HepG2 (cell line): ENCODE data around the gene DPAGT1. TPM values are rescaled to one million over a fixed set of nuclear protein-coding genes. Genes with fewer than 3 reads are reported as not detected.

Experiments
- HNF4A ChIP-seq: sonication (generic); formaldehyde crosslinking; IDR thresholded peaks from 2 replicates; pipeline ENCODE4 v1.4.0; 2020; ENCODE audit warnings: missing genetic modification reagents
- LCORL ChIP-seq, 2 experiments: fragments of 450-650 bp in 1 of 2; sonication (generic) in 1 of 2; formaldehyde crosslinking in 1 of 2; IDR thresholded peaks; 2 replicates each; pipeline versions ENCODE4 v1.5.0 to v1.6.1; 2017 to 2020; ENCODE audit warnings: antibody characterized with exemption in 1 of 2, missing genetic modification reagents in 1 of 2
- ZMYM3 ChIP-seq: sonication (generic); formaldehyde crosslinking; IDR thresholded peaks from 2 replicates; pipeline ENCODE4 v1.5.1; 2020; ENCODE audit warnings: mild to moderate bottlenecking, missing genetic modification reagents
- ZNF207 ChIP-seq: fragments of 450-650 bp; IDR thresholded peaks from 2 replicates; pipeline ENCODE4 v1.6.1; 2016; ENCODE audit warnings: antibody characterized with exemption, borderline replicate concordance
- ZNF382 ChIP-seq: sonication (generic); formaldehyde crosslinking; IDR thresholded peaks from 2 replicates; pipeline ENCODE4 v1.5.0; 2020; ENCODE audit warnings: missing genetic modification reagents, mild to moderate bottlenecking, borderline replicate concordance
- polyA plus RNA-seq, 8 experiments: library from polyadenylated mRNA; depleted of rRNA in 3 of 8; stranded (reverse) in 7 of 8; unstranded in 1 of 8; fragments of >200 nt; fragmentation: Illumina TruSeq in 4 of 8; extraction: Trizol in 4 of 8; gene quantifications; 2 replicates each; pipeline versions ENCODE4 v1.2.1 to v1.2.3, GENCODE V29; 2011 to 2016; ENCODE audit warnings: low read depth in 4 of 8, missing spikeins in 1 of 8, mixed read lengths in 1 of 8; ENCODE audit not compliant: insufficient read depth in 1 of 8
- total RNA-seq, 5 experiments: library from RNA; depleted of rRNA; stranded (reverse); fragments of >200 nt; fragmentation: Illumina TruSeq; extraction: Trizol; gene quantifications; 2 replicates each; pipeline ENCODE4 v1.2.3, GENCODE V29; 2016; ENCODE audit warnings: low read depth in 1 of 5
- TF ChIP-seq, protein P1 (sequence below): IDR thresholded peaks from 2 replicates; pipeline ENCODE4 v1.6.1; 2016; ENCODE audit warnings: missing biosample characterization, missing genetic modification reagents, low read depth
- TF ChIP-seq, protein P2 (sequence below): sonication (generic); formaldehyde crosslinking; IDR thresholded peaks from 2 replicates; pipeline ENCODE4 v1.4.0; 2020; ENCODE audit warnings: mild to moderate bottlenecking, missing genetic modification reagents
- TF ChIP-seq, protein P3 (sequence below): sonication (generic); formaldehyde crosslinking; IDR thresholded peaks from 2 replicates; pipeline ENCODE4 v1.5.0; 2020; ENCODE audit warnings: missing genetic modification reagents
- TF ChIP-seq, protein P4 (sequence below): sonication (generic); formaldehyde crosslinking; IDR thresholded peaks from 2 replicates; pipeline ENCODE4 v1.4.0; 2020; ENCODE audit warnings: mild to moderate bottlenecking, missing genetic modification reagents, borderline replicate concordance
- TF ChIP-seq, protein P5 (sequence below): sonication (generic); formaldehyde crosslinking; IDR thresholded peaks from 2 replicates; pipeline ENCODE4 v1.4.0; 2020; ENCODE audit warnings: missing genetic modification reagents
- TF ChIP-seq, protein P6 (sequence below): sonication (generic); formaldehyde crosslinking; IDR thresholded peaks from 2 replicates; pipeline ENCODE4 v1.5.1; 2020; ENCODE audit warnings: missing genetic modification reagents, mild to moderate bottlenecking, borderline replicate concordance

Gene DPAGT1
- total and polyA plus RNA-seq, 2 of the 13 experiments (the other 11 are each of a cell fraction or from before 2014, with no cell fraction given), result 37.6 to 70.7 TPM

DNA sequence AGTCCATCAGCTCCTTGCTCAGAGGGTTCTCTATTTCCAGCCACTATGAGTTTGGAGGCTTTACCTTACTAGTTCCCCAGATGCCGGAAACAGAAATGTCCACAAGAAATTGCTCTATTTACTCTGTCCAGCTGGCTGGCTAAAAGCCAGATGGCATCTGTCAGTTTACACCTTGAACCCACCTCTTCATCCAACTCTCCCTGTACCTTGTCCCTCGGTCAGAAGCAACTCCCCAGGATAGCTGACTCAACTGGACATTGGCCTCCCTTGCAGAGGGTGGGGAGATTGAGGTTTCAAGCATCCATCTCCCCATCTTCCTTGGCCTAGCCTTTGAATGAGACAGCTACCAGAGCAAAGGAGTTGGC, 7.2 kb upstream of the DPAGT1 start (continued):
- TF ChIP-seq, protein P1, sequence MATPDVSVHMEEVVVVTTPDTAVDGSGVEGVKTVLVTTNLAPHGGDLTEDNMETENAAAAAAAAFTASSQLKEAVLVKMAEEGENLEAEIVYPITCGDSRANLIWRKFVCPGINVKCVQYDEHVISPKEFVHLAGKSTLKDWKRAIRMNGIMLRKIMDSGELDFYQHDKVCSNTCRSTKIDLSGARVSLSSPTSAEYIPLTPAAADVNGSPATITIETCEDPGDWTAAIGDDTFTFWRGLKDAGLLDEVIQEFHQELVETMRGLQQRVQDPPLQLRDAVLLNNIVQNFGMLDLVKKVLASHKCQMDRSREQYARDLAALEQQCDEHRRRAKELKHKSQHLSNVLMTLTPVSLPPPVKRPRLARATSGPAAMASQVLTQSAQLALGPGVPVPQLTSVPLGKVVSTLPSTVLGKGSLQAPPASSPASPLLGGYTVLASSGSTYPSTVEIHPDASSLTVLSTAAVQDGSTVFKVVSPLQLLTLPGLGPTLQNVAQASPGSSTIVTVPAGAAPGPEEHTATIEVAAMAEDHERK (CRISPR knock-in tag), result no peak
- TF ChIP-seq LCORL (IDR thresholded peaks at IDR 0.05) (0 out of 2 replicates have a peak, but pooled peaks have one; percentile 24), LCORL (CRISPR knock-in tag; IDR thresholded peaks at IDR 0.05) (0 out of 2 replicates have a peak, but pooled peaks have one; percentile 49), ZNF207 (no peak), HNF4A (peak; percentile 88), ZMYM3 (CRISPR knock-in tag) (no peak), ZNF382 (CRISPR knock-in tag) (no peak)
- TF ChIP-seq, protein P2, sequence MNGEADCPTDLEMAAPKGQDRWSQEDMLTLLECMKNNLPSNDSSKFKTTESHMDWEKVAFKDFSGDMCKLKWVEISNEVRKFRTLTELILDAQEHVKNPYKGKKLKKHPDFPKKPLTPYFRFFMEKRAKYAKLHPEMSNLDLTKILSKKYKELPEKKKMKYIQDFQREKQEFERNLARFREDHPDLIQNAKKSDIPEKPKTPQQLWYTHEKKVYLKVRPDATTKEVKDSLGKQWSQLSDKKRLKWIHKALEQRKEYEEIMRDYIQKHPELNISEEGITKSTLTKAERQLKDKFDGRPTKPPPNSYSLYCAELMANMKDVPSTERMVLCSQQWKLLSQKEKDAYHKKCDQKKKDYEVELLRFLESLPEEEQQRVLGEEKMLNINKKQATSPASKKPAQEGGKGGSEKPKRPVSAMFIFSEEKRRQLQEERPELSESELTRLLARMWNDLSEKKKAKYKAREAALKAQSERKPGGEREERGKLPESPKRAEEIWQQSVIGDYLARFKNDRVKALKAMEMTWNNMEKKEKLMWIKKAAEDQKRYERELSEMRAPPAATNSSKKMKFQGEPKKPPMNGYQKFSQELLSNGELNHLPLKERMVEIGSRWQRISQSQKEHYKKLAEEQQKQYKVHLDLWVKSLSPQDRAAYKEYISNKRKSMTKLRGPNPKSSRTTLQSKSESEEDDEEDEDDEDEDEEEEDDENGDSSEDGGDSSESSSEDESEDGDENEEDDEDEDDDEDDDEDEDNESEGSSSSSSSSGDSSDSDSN (CRISPR knock-in tag), result no peak; the same call in 1 of the 2 replicates
- TF ChIP-seq, protein P3, sequence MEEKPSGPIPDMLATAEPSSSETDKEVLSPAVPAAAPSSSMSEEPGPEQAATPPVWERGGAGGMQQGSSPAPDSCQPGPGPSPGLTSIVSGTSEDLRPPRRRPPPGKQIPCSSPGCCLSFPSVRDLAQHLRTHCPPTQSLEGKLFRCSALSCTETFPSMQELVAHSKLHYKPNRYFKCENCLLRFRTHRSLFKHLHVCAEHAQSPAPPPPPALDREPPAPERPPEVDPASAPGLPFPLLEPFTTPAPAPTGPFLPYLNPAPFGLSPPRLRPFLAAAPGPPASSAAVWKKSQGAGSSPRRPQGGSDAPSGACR (CRISPR knock-in tag), result no peak
- TF ChIP-seq, protein P4, sequence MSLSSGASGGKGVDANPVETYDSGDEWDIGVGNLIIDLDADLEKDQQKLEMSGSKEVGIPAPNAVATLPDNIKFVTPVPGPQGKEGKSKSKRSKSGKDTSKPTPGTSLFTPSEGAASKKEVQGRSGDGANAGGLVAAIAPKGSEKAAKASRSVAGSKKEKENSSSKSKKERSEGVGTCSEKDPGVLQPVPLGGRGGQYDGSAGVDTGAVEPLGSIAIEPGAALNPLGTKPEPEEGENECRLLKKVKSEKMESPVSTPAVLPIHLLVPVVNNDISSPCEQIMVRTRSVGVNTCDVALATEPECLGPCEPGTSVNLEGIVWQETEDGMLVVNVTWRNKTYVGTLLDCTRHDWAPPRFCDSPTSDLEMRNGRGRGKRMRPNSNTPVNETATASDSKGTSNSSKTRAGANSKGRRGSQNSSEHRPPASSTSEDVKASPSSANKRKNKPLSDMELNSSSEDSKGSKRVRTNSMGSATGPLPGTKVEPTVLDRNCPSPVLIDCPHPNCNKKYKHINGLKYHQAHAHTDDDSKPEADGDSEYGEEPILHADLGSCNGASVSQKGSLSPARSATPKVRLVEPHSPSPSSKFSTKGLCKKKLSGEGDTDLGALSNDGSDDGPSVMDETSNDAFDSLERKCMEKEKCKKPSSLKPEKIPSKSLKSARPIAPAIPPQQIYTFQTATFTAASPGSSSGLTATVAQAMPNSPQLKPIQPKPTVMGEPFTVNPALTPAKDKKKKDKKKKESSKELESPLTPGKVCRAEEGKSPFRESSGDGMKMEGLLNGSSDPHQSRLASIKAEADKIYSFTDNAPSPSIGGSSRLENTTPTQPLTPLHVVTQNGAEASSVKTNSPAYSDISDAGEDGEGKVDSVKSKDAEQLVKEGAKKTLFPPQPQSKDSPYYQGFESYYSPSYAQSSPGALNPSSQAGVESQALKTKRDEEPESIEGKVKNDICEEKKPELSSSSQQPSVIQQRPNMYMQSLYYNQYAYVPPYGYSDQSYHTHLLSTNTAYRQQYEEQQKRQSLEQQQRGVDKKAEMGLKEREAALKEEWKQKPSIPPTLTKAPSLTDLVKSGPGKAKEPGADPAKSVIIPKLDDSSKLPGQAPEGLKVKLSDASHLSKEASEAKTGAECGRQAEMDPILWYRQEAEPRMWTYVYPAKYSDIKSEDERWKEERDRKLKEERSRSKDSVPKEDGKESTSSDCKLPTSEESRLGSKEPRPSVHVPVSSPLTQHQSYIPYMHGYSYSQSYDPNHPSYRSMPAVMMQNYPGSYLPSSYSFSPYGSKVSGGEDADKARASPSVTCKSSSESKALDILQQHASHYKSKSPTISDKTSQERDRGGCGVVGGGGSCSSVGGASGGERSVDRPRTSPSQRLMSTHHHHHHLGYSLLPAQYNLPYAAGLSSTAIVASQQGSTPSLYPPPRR, result no peak
- TF ChIP-seq, protein P5, sequence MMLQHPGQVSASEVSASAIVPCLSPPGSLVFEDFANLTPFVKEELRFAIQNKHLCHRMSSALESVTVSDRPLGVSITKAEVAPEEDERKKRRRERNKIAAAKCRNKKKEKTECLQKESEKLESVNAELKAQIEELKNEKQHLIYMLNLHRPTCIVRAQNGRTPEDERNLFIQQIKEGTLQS (CRISPR knock-in tag), result no peak
- TF ChIP-seq, protein P6, sequence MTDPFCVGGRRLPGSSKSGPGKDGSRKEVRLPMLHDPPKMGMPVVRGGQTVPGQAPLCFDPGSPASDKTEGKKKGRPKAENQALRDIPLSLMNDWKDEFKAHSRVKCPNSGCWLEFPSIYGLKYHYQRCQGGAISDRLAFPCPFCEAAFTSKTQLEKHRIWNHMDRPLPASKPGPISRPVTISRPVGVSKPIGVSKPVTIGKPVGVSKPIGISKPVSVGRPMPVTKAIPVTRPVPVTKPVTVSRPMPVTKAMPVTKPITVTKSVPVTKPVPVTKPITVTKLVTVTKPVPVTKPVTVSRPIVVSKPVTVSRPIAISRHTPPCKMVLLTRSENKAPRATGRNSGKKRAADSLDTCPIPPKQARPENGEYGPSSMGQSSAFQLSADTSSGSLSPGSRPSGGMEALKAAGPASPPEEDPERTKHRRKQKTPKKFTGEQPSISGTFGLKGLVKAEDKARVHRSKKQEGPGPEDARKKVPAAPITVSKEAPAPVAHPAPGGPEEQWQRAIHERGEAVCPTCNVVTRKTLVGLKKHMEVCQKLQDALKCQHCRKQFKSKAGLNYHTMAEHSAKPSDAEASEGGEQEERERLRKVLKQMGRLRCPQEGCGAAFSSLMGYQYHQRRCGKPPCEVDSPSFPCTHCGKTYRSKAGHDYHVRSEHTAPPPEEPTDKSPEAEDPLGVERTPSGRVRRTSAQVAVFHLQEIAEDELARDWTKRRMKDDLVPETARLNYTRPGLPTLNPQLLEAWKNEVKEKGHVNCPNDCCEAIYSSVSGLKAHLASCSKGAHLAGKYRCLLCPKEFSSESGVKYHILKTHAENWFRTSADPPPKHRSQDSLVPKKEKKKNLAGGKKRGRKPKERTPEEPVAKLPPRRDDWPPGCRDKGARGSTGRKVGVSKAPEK (CRISPR knock-in tag), result no peak
